UCSD-AML1 (cell line): Measurements from ENCODE around the gene LEF1.

Experiments
- DNase-seq: peaks from one replicate; lab custom pipeline; 2025; ENCODE audit not compliant: unreplicated experiment; lab: John Stamatoyannopoulos, UW

The LEF1 gene

GRCh38 chr4:108180513-108180912 lies 11.8 kb upstream of the LEF1 start:
- no peak for DNase-seq

- no peak for DNase-seq
These were observed 7.2 kb upstream of the LEF1 start for GRCh38 chr4:108175966-108176365.

- DNase-seq: no peak
These were observed 6.1 kb upstream of the LEF1 start for GRCh38 chr4:108174856-108175255.

GRCh38 chr4:108173599-108174057 lies 4.9 kb upstream of the LEF1 start:
- no peak for DNase-seq

GRCh38 chr4:108172753-108173598 lies 4.2 kb upstream of the LEF1 start:
- peak; percentile 45 for DNase-seq

- DNase-seq: peak; percentile 45
These were observed 3.6 kb upstream of the LEF1 start for GRCh38 chr4:108172231-108172752.

- DNase-seq: peak; percentile 9
These were observed 2.9 kb upstream of the LEF1 start for GRCh38 chr4:108171339-108172230.

- no peak for DNase-seq
These were observed 2.1 kb upstream of the LEF1 start for GRCh38 chr4:108170631-108171338.

GRCh38 chr4:108169664-108170063 lies 932 bp upstream of the LEF1 start:
- DNase-seq: no peak

GRCh38 chr4:108168160-108168670 lies 517 bp downstream of the LEF1 start:
- DNase-seq: no peak

GRCh38 chr4:108166441-108167315 lies 2.1 kb downstream of the LEF1 start:
- no peak for DNase-seq

- DNase-seq: no peak
These were observed 2.7 kb downstream of the LEF1 start for GRCh38 chr4:108166038-108166437.

GRCh38 chr4:108165586-108165985 lies 3.1 kb downstream of the LEF1 start:
- no peak for DNase-seq

- DNase-seq: no peak
These were observed 5.4 kb downstream of the LEF1 start for GRCh38 chr4:108163351-108163750.

- no peak for DNase-seq
These were observed 7.9 kb downstream of the LEF1 start for GRCh38 chr4:108160741-108161352.

GRCh38 chr4:108159845-108160244 lies 8.9 kb downstream of the LEF1 start:
- no peak for DNase-seq

- no peak for DNase-seq
These were observed 11.1 kb downstream of the LEF1 start for GRCh38 chr4:108157655-108158054.

GRCh38 chr4:108156391-108156790 lies 12.3 kb downstream of the LEF1 start:
- no peak for DNase-seq

GRCh38 chr4:108155373-108155772 lies 13.4 kb downstream of the LEF1 start:
- no peak for DNase-seq
